MM.1S (cell line): ENCODE data around the gene ZMIZ1.

Experiments
- CTCF ChIP-seq: fragments of 300-600 bp; sonication (generic); IDR thresholded peaks from 2 replicates; pipeline ENCODE4 v1.5.1; 2016; ENCODE audit warnings: antibody characterized with exemption, low read length, mixed read lengths
- EZH2 ChIP-seq: fragments of 300-600 bp; sonication (generic); optimal IDR thresholded peaks from 2 replicates; pipeline ENCODE3; 2017; ENCODE audit warnings: low read depth, mild to moderate bottlenecking, antibody characterized with exemption, low read length, mixed read lengths

GRCh38 chr10:79336276-79336675 lies 267.5 kb downstream of the ZMIZ1 start:
- TF ChIP-seq CTCF (no peak), EZH2 (no peak)
